Measurements from ENCODE around the gene WDR91.
"Not testable (repeated sequence)": the region's sequence is repeated elsewhere in the genome, so short reads cannot be mapped to it uniquely, and the experiment has no call there.

The WDR91 gene

DNA sequence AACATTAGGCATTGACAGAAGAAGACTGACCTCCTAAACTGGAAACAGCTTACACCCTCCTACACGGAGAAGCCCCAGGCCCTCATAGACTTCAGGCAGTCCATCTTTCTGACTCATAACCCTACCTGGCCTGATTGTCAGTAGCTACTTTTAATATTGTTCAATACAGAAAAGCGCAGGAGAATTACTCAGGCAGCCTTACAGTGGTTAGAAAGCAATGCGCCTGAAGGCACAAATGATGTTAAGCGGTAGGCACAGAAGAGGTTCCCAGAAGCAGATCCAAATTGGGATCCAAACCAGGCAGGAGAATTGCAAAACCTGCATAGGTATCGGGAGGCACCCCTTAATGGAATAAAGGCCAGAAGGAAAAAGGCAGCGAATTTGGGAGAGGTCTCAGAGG is 35.4 kb downstream of the WDR91 start:
- no peak for DNase-seq

DNA sequence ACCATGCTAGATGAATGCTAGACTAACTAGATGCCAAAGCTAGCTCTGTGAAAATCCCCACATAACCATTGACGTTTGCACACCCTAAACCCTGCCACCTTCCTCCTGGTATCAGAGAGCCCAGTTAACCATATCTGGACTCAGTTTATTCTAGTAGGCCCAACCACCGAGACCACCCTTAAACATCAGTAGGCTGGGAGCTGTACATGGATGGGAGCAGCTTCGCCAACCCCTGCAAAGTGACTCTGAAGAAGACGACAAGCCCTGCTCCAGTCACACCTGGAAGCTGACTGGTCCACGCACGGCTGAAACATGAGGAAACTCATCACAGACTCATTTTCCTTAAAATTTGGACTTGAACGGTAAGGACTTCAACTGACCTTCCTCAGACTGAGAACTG is 36.4 kb downstream of the WDR91 start:
- DNase-seq: no peak

DNA sequence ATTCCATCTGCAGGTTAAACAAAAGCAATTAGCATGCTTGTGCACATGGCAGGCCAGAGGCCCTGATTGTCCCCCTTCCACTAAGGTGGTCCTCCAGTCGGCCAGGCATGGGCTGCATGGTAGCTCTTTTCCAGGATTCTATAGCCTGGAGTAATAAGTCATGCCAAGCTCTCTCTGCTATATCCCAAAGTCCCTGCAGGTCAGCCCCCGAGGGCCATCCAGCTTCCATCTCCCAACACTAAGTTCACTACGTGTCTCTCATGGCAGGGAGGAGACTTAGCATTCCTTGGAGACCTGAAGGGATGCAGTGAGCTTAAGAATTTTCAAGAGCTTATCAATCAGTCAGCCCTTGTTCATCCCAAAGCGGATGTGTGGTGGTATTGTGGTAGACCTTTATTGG is 37.4 kb downstream of the WDR91 start:
- not testable (repeated sequence) for DNase-seq

DNA sequence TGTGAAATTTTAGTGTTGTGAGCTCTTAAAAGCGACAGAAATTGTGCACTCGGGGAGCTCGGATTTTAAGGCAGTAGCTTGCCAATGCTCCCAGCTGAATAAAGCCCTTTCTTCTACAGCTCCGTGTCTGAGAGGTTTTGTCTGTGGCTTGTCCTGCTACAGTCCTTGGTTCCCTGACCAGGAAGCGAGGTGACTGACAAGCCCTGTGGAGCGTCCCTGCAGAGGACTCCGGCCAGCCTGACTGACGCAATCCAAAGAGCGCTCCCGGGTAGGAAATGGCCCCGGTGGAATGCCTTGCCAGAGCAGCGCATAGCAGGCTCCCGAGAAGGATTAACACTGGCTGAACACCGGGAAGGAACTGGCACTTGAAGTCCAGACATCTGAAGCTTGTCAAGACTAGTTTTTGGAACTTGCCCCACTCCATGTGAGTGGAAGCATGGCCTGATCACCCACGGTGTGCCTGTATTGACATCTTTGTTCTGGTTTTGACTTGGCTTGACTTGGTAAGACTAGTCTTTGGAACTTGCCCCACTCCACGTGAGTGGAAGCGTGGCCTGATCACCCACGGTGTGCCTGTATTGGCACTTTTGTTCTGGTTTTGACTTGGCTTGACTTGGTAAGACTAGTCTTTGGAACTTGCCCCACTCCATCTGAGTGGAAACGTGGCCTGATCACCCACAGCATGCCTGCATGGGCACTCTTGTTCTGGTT is 39.6 kb downstream of the WDR91 start:
- not testable (repeated sequence) for DNase-seq

DNA sequence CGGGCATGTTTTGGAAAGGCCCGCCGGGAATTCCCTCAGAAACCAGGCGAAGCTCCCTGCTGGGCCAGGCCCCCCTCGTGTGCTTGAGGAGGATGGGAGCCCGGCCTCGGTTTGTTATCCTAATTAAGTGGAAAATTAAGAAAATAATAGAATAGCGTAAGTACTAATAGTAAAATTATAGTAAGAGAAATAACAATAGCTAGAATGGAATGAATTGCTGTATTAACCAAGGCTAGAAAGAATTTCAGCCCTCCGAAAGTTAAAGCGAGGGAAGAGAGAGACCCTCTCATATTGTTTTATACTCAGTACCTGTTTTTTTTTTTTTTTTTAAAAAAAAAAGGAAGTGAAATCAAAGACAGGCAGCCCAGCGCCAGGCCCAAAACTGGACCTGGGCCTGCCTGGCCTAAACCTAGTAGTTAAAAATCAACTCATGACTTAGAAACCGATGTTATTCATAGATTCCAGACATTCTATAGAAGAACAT is 40.3 kb downstream of the WDR91 start:
- DNase-seq: not testable (repeated sequence)

DNA sequence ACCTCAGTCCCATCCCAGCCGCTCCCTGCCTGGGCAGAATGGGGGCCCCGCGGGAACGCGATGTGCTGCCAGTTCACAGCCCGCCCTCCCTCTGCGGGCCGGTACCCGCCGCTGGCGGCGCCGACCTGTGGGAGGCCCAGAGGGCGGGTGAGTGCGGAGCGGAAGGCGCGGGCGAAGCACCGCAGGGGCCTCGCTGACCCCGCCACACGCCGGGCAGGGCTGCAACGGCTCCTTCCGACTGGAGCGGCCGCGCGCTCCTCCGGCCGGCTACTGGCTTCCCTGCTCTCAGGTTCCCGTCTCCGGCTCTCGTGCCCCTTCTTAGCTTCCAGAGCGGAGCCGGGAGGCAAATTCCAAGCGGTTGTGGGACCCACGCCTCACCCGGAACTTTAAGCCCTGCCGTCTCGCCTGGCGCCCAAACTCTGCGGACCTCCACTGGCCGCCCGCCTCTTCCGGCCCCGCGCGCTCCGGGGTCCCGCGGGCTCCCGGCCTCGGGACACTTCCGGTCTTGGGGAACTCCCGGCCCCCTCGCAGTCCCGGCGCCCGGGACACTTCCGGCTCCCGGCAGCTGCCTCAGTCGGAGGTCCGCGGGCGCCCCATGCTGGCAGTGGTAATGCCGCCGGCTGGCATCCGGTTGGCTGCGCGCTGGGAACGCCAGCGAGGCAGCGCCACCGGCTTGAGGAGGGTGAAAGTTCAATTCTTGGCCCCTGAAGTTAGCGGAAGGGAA is 40.9 kb downstream of the WDR91 start, which contains the start of gene CYREN:
CYREN (minus strand) TSS at position 434 of the 724 bp plus-strand sequence. CDS start 1,785 bp downstream, outside the sequence.
- DNase-seq: peak; percentile 92

DNA sequence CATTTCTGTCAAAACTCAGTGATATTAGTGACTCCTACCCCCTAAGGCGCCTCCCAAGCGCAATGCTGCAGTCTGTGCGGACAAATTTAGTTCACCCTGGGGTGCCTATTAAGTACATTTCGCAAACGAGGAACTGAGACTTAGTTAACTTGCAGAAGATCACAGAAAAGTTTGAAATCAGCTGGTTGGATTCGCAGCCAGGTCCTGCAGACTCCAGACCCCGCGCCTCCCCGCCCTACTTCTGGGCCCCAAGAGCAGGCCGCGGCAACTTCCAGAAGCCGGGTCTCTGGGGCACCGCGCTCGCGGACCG is 41.4 kb downstream of the WDR91 start:
- DNase-seq: no peak

DNA sequence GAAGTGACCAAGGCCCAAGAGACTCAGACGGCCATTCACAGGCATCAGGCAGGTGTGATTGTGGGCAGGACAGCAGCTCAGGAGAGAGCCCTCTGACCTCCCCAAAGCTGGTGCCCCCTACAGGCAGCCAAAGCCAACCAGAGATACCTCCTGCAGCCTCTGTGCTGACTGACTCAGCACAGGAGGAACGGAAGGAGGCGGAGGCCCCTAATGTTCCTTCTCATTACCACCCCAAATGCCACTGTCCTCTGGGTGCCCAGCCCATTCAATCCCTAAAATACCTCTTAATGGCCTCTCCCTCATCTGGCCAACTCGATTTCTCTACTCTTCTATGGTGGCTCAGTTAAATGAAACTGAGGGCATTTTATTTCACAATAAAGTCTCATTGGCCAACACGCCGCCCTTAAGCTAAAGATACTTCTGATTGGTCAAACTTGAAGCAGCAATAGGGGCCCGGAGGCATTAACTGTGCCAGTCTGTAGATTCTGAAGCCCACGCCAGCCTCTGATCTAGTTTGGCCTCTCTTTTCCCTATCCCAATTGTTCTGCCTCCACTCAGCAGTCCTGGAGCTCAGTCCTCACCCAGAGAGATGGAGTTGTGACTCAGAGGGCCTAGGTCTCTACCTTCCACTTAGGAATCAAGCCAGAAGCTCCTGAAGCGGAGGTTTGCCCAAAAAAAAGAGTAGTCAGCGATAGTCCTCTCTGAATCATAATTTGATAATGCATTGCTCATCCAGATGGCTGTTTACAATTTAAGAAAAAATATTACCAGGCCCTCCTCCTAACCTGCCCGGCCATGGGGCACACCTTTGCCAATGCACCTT is 42.0 kb downstream of the WDR91 start:
- DNase-seq: peak; percentile 74

DNA sequence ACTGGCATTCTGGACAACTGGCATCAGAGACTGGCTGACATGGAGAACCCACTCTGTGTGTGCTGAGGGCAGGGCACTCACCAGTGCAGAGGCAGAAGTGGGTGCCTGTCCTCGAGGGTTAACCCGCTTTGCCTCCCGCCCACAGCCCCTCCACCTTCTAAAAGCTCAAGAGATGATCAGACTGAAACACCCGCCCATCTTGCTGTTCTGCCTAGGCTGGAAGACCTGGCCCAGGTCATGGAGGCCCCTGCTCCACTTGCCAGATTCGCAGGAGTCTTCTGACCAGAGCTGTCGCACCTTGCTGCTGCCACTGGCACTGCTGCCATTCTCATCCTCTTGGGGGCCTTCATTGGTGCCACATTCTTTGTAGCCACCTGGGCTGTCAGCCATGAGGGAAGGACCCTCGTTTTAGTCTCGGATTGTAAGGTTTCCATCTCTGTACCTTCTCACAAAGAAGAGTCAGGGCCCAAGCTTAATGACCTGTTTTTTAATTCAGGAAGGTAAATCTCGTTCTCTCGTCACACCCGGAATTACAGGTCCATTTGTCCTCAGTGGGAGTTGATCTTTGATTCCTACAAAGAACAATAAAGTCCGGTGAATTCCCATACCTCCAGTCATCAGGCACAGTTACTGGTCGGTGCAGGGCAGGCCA is 42.7 kb downstream of the WDR91 start:
- no peak for DNase-seq

DNA sequence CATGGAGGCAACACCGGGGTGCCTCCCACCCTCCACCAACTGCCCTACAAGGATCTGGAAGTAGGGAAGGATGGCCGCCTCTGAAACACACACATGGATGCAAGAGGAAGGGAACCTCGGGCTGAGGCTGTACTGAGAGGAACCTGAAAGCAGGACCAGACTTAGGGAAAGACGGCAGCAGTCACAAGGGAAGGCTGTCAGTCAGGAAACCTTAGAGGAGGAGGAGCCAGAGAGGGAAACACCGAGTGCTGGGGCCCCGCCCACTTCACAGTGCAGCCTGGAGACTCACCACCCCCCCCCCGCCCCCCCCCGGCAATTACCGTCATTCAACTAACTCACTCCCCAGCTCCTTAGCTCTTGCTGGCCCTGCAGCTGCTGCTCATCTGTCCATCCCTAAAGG is 43.3 kb downstream of the WDR91 start:
- peak; percentile 58 for DNase-seq

DNA sequence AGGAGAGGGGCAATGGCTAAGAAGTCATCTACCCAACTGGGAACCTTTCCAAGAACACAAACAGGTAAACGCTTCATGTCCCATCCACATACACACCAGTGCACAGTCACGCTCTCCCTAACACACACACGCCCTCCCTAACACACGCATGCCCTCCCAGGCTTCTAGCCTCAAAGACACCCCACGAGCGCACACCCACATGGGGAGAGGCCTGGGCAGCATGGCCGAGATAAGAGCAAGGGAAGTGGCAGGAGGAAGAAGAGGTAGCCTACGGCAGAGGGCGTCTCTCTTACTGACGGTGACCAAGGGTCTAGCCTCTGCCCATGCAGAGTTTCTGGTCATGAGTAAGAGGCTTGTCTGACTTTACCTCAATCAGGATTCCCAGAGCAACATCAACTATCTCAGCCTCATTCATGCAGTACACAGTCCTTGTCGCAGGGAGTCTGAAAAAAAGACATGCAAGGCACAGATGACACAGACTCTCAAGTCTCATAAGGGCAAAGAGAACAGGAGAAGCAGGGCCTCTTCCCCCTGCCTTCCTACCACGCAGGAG is 43.9 kb downstream of the WDR91 start:
- no peak for DNase-seq

DNA sequence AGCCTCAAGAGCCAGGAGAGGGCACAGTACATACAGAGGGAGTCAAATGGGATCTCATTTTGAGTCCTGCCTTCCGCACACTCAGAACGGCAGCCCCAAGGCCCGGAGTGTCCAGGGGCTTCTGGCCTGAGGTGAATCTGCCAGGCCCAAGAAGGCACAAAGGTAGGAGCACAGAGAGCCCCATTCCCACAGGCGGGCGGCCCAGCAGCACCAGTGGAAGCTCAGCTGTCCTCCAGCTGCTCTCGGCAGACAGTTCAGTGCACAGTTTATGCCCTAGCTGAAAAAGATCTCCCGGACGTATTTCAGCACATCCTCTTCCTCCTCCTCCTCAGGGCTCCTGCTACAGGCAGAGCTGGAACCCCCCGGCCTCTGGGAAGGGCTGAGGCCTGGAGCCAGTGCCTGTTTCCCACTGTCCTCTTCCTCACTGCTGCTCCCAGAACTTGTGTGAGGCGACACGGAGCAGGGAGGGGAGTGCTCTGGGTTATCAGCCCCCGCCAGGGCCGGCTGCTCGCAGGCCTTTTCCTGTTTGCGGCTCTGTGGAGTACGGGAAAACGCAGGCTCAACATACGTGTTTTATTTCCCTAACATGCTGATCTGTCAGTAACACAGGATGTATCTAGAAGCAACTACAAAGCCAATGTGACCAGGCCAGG is 44.9 kb downstream of the WDR91 start:
- no peak for DNase-seq

DNA sequence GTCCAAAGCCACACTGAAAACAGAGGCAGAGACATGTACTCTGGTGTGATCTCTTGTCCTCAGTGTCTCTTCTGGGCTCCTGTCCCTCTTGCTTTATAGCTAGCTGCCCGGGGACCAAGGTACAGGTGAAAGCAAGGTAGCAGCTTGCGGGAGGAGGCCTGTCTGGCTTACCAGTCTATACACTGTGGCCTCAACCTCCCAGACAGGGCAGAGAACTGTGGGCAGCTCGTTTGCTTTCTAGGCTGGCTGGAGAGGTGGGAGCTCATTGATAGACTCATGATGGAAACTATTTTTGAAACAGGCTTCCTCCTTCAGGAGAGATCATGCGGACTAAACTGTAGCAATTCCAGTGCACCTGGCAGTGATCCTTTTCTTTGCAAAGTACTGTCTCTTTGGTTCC is 45.5 kb downstream of the WDR91 start:
- no peak for DNase-seq

DNA sequence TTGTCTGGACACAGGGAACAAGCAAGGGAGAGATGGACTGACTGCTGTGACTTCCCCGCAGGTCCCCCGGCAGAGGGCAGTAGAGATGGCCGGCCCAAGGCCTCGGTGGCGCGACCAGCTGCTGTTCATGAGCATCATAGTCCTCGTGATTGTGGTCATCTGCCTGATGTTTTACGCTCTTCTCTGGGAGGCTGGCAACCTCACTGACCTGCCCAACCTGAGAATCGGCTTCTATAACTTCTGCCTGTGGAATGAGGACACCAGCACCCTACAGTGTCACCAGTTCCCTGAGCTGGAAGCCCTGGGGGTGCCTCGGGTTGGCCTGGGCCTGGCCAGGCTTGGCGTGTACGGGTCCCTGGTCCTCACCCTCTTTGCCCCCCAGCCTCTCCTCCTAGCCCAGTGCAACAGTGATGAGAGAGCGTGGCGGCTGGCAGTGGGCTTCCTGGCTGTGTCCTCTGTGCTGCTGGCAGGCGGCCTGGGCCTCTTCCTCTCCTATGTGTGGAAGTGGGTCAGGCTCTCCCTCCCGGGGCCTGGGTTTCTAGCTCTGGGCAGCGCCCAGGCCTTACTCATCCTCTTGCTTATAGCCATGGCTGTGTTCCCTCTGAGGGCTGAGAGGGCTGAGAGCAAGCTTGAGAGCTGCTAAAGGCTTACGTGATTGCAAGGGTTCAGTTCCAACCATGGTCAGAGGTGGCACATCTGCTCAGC is 46.8 kb downstream of the WDR91 start:
- DNase-seq: no peak

DNA sequence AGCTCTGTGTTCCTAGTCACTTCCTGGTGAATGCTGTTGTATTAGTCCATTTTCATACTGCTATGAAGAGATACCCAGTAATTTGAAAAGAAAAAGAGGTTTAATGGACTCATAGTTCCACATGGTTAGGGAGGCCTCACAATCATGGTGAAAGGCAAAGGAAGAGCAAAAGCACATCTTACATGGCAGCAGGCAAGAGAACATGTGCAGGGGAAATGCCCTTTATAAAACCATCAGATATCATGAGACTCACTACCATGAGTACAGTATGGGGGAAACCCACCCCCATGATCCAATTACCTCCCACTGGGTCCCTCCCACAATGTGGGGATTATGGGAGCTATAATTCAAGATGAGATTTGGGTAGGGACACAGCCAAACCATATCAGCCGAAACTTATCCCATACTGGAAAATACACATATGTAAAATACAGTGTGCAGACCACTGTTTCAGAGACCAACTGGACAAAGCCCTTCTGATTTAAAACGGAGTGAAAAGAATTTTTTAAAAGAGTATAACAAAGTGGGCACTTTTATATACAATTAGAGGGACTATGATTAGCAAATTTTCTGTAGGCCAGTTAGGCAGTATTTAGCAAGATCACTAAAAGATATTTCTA is 48.8 kb downstream of the WDR91 start:
- no peak for DNase-seq

DNA sequence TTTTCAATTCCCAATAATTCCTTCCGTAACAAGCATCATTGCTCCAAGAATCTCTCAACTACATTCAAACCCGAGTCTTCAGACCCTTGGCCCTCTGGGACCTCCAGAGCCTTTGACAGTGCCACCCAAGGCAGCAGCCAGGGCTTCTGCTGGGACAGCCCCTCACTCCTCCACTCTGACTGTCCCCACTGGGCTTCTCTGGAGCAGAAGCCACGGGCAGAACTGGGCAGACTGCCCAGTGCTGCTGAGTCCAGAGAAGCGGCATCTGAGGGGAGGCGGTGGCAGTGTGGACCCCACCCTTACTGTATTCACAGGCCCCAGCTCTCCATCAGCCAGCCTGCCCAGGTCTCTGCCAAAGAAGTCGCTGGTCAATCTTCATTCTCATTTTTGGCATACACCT is 49.7 kb downstream of the WDR91 start:
- DNase-seq: no peak

DNA sequence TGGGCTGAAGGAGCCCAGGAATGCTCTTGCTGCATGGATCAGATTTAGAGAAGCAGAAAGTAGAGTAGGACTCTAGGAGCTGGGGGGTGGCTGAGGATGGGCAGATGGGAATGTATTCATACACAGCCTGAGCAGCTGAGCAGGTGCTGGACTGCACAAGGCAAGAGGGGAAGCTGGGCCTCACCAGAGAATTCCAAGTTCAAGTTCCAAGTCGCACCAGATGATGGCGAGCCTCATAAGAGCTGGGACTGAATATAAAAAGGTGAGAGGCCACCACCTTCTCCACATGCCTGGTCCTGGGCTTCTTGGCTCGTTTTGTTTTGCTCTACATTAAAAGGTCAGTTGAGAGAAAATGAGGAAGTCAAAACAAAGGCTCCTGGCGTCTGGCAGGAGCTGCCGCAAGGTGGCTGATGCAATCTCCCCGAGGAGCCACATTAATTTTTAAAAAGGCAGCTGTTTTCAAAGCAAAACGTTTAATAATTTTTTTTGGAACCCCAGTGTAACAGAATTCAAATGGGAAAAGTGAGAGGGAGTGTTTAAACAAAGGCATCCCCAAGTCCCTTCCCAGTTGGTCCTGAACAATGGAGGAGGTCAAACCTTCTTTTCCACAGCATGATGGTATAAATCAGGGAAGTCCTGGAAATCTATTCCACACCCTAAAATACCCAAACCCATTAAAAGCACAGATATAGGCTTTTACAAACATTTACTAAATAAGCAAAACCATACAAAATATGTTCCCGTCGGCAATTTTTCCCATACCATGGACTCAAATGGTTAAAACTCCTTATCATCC is 50.3 kb downstream of the WDR91 start:
- DNase-seq: no peak

DNA sequence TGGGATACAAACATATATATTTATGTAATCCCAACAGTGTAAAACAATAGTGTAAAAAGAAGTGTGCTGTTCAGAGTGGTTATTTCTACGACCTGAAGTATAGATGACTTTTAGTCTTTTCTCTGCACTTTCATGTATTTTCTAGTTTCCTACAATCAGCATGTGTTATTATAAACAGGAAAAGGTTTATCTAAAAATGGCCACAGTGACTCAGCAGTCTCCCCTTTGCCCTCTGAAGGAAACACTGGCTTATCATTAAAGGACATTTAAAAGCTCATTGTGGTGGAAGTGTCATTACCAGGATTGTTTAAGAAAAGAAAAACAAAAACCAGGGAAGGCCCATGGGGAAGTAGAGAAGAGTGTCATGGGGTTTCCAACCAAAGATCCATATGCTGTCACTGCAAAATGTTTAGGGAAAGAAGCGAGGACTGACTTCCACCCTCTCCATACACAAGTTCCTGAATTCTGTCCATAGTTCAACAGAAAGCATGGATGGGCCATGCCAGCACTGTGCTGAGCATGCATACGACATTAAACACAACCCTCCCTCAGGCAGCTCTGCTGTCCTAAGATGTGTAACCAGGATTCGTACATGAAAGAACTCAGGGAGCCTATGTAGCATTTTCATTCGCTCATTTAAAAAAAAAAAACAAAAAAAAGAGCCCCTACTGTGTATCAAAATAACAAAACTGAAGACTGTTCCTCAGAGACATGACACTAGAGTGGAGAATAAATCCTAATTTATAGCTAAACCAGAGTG is 51.0 kb downstream of the WDR91 start:
- DNase-seq: no peak

DNA sequence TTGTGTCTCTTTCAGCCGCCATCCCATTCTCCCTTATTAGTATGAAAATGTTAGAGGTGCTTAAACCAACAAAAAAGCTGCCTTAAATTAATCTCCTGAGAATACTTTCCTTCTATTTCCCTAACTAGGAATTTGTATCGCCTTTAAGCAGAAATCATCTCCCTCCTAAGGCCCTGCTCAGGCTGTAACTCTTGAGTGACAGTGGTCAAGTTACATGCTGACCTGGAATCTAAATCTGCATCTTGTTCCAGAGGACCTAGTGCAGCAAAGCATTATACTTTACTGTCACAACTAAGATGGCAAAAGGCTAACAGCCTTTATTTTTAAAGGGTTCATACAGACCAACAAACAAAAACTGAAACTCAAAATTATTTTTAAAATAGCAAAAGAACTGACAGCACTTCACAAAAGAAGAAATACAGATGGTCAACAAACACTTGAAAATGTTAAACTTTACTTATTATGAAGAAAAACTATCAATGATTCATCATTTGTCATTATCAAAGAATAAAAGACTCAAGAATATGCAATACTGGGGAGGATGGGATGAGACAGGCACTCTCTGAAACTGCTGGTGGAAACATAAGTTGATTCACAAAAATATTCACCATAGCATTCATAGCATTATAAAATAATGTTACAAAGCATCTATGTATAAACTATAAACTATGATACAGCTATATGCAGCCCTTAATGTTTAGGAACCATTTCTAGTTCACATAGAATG is 51.8 kb downstream of the WDR91 start:
- DNase-seq: no peak

Data from CD4-positive, alpha-beta T cell treated with Interleukin-17A for 4 hours (primary cell).